ENCODE results near the gene GSE1. TPM values are rescaled to one million over a fixed set of nuclear protein-coding genes. Genes with fewer than 3 reads are reported as not detected.

The GSE1 gene
- total RNA-seq, 1 experiment from 2014 or later: 124 TPM

- CTCF ChIA-PET: interaction anchor here (0.6 to 2.2 kb wide), 15 partner anchors 9 to 158 kb away, joined by 3 to 15 read pairs (median 4); no protein-coding TSS in a partner anchor
- no peak overlapping the region; the same call in 1 of the 2 replicates for H3K27ac Mint-ChIP-seq
- DNase-seq (ENCODE audit: low spot score) (no peak), ATAC-seq (no peak)
- no peaks in the 10 kb centered on the region for H3K27me3 Mint-ChIP-seq (ENCODE audit: low read depth)
- peaks cover 7% of the 10 kb centered on the region; the same call in 1 of the 2 replicates for H3K9me3 Mint-ChIP-seq
- POLR2A ChIA-PET: interaction anchor here (0.6 to 1.2 kb wide), 2 partner anchors 15 to 17 kb away, joined by 3 read pairs; no protein-coding TSS in a partner anchor
- peaks cover 7% of the 10 kb centered on the region for H3K36me3 Mint-ChIP-seq
- peaks cover 87% of the 10 kb centered on the region for H3K4me1 Mint-ChIP-seq
- no peak overlapping the region for H3K4me3 Mint-ChIP-seq
- TF ChIP-seq ERG (CRISPR knock-in tag; IDR thresholded peaks at IDR 0.05) (no peak), ZNF121 (CRISPR knock-in tag; IDR thresholded peaks at IDR 0.05) (no peak), ETV6 (CRISPR knock-in tag; IDR thresholded peaks at IDR 0.05) (no peak), NFYB (CRISPR knock-in tag; conservative IDR thresholded peaks at IDR 0.05; ENCODE audit: low read depth) (no peak), FOXK1 (CRISPR knock-in tag; IDR thresholded peaks at IDR 0.05) (no peak), ATF6 (CRISPR knock-in tag; IDR thresholded peaks at IDR 0.05) (no peak), ZSCAN18 (CRISPR knock-in tag; IDR thresholded peaks at IDR 0.05) (no peak), ARID4B (CRISPR knock-in tag; IDR thresholded peaks at IDR 0.05; ENCODE audit: borderline replicate concordance) (no peak), SOX15 (CRISPR knock-in tag; IDR thresholded peaks at IDR 0.05) (no peak), USF2 (CRISPR knock-in tag; IDR thresholded peaks at IDR 0.05) (no peak), AFF4 (CRISPR knock-in tag; IDR thresholded peaks at IDR 0.05; ENCODE audit: borderline replicate concordance) (no peak), ATF3 (CRISPR knock-in tag; conservative IDR thresholded peaks at IDR 0.05) (no peak)
Measured at GRCh38 chr16:85573696-85574641, 39.2 kb upstream of the GSE1 start.
